Measurements from ENCODE around the gene BANF2. TPM values are rescaled to one million over a fixed set of nuclear protein-coding genes. Genes with fewer than 3 reads are reported as not detected.

BANF2 gene
- total and polyA plus RNA-seq, 9 donors: not detected

- no peak for DNase-seq
These were observed 871 bp downstream of the BANF2 start for GRCh38 chr20:17700637-17701036.

GRCh38 chr20:17701826-17702225 lies 2.1 kb downstream of the BANF2 start:
- Histone ChIP-seq H3K9me3 (no peaks in the 10 kb centered on the region), H3K27me3 (no peaks in the 10 kb centered on the region), H3K27ac (no peak overlapping the region), H3K4me1 (ENCODE audit: insufficient read depth) (no peaks in the 10 kb centered on the region), H3K36me3 (no peaks in the 10 kb centered on the region), H3K4me3 (no peak overlapping the region)
- no peak for DNase-seq
- 76 to 89% (median 87%) methylated on average over 4 of the region's 4 CpGs for WGBS, 3 donors
- TF ChIP-seq CTCF (IDR thresholded peaks at IDR 0.05) (no peak), POLR2A (IDR thresholded peaks at IDR 0.05) (no peak), EP300 (IDR thresholded peaks at IDR 0.05) (no peak)
- intact Hi-C loops (cut with DNase I): loop anchor here in 1 of 4 donors (5.0 kb wide), 1 partner anchor 70 kb away; no protein-coding TSS in a partner anchor

More at GRCh38 chr20:17700637-17701036, 871 bp downstream of the BANF2 start:
- intact Hi-C loops (cut with DNase I): loop anchor here in 1 of 4 donors (5.0 kb wide), 1 partner anchor 72 kb away; no protein-coding TSS in a partner anchor
- Histone ChIP-seq H3K4me1 (ENCODE audit: insufficient read depth) (no peaks in the 10 kb centered on the region), H3K36me3 (no peaks in the 10 kb centered on the region), H3K9me3 (no peaks in the 10 kb centered on the region), H3K27me3 (no peaks in the 10 kb centered on the region), H3K4me3 (no peak overlapping the region), H3K27ac (no peak overlapping the region)
- no peak for TF ChIP-seq CTCF (IDR thresholded peaks at IDR 0.05)
- WGBS, 3 donors: 78 to 91% (median 90%) methylated on average over 7 of the region's 7 CpGs

DNA sequence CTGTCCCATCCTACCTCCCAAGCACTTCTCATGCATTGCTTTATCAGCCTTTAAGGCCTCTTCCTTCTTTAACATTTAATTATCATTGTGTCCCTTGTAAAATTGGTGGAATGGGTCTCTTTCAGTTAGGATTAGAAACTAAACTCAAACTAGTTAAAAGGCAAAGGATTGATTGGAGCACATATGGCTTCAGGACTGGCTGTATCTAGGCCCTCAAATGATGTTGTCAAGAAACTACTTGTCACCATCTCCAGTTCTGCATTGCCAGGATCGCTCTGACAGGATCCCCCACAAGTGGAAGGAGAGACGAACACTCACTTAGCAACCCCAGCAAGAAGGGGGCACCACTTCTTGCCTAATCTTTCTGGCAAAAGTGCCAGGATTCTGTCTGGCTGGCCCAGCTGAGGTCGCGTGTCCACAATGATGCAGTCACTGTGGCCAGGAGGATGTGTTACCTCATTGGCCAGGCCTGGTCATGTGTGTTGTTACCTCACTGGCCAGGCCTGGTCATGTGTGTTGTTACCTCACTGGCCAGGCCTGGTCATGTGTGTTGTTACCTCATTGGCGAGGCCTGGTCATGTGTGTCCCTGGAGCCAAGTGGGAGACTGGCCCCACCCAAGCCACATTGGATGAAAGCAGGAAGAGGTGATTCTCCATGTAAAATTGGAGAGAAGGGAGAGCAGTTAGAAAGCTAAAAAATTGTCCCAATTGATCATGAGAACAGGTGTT lies 5.0 kb downstream of the BANF2 start:
- Histone ChIP-seq H3K4me3 (no peak overlapping the region), H3K9me3 (no peaks in the 10 kb centered on the region), H3K27me3 (no peaks in the 10 kb centered on the region), H3K27ac (no peak overlapping the region), H3K4me1 (ENCODE audit: insufficient read depth) (no peaks in the 10 kb centered on the region), H3K36me3 (no peaks in the 10 kb centered on the region)
- 96 to 99% (median 98%) methylated on average over 5 of the region's 5 CpGs for WGBS, 3 donors
- intact Hi-C loops (cut with DNase I): loop anchor here in 1 of 4 donors (5.0 kb wide), 1 partner anchor 68 kb away; no protein-coding TSS in a partner anchor
- TF ChIP-seq CTCF (IDR thresholded peaks at IDR 0.05): no peak
- TF ChIP-seq EP300 (IDR thresholded peaks at IDR 0.05): no peak
- no peak for TF ChIP-seq POLR2A (IDR thresholded peaks at IDR 0.05)
- no peak for DNase-seq

- no peaks in the 10 kb centered on the region for H3K27me3 ChIP-seq
- H3K4me1 ChIP-seq (ENCODE audit: insufficient read depth): peaks cover 5% of the 10 kb centered on the region
- H3K36me3 ChIP-seq: no peaks in the 10 kb centered on the region
- no peak overlapping the region for H3K4me3 ChIP-seq
- no peaks in the 10 kb centered on the region for H3K9me3 ChIP-seq
- TF ChIP-seq CTCF (IDR thresholded peaks at IDR 0.05): no peak
- TF ChIP-seq POLR2A (IDR thresholded peaks at IDR 0.05): no peak
- WGBS, 3 donors: 68 to 100% (median 97%) methylated on average over 4 of the region's 4 CpGs
- H3K27ac ChIP-seq: no peak overlapping the region
- intact Hi-C loops (cut with DNase I): no loop called here
- no peak for DNase-seq
These were observed 6.2 kb downstream of the BANF2 start for GRCh38 chr20:17705916-17706315.

Measured in ovary (tissue), 9 donors.